ENCODE measurements around the gene LTB4R2.
A peak's percentile ranks its signal among the peaks of the same experiment; 100 is the strongest.

Gene LTB4R2

DNA sequence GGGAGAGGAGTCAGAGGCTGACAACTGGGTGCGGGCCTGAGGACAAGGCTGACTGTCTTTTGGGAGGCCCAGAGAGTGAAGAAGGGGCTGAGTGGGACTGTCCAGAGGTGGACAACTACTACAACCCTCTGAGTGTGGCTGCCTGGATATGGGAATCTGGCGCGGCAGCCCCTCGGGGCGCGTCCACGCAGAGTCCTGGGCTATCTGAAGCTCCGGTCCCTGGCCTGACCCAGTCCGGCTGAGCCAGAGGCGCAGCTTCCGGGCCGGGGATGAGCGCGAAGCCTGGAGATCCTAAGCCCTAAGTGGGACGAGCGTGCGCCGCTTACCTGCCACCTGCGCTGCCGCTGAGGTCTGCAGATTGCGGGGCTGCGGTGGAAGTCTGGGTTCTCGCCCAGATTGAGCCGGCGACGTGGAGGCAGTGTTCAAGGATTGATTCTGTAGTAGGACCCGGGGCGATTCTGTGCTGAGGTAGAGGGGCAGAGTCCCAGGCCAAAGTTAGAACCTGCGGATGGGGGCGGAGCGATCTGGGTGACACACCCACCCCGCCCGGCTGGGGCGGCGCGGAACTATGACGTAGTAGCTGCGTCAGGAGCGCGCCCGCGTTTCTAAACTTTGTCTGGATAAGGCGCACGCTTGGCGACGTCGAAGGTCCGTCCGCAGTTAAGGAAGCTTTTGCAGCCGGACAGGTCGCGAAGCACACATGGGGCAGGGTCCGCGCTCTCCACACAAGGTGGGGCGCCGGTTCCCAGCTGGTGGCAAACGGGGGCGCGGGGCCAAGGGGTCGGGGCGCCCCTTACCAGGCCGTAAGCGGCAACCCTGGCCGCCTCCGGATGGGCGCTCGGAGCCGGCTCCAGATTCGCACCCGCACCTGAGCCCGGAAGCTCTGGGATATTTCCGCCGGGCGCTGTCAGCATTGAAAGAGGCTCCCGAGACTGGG is 10.4 kb upstream of the LTB4R2 start, which contains the start of the genes DHRS1 and NOP9:
Gene DHRS1 (minus strand): TSS at position 526 of the 937 bp plus-strand sequence. CDS start 674 bp downstream, outside the sequence.
Gene NOP9 (plus strand): TSS at position 596 of the 937 bp plus-strand sequence. CDS start 105 bp downstream, at position 701.
- DNase-seq: peak; percentile 78

GRCh38 chr14:24300326-24300980 is 9.5 kb upstream of the LTB4R2 start:
- DNase-seq: no peak

DNA sequence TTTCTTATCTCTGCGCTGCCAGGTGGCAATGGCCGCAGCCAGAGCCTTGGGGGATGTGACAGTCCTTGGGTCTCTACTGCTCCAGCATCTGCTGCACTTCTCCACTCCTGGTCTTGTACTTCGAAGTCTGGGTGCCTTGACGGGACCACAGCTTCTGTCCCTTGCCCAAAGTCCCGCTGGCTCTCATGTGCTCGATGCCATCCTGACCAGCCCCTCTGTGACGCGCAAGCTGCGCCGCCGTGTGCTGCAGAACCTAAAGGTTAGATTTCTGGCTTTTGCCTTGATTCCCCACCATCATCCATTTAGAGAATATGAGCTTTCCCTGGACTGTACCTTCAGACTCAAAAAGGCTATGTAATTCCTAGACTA is 5.9 kb upstream of the LTB4R2 start:
- DNase-seq: no peak

GRCh38 chr14:24307156-24307574 is 2.8 kb upstream of the LTB4R2 start:
- no peak for DNase-seq

DNA sequence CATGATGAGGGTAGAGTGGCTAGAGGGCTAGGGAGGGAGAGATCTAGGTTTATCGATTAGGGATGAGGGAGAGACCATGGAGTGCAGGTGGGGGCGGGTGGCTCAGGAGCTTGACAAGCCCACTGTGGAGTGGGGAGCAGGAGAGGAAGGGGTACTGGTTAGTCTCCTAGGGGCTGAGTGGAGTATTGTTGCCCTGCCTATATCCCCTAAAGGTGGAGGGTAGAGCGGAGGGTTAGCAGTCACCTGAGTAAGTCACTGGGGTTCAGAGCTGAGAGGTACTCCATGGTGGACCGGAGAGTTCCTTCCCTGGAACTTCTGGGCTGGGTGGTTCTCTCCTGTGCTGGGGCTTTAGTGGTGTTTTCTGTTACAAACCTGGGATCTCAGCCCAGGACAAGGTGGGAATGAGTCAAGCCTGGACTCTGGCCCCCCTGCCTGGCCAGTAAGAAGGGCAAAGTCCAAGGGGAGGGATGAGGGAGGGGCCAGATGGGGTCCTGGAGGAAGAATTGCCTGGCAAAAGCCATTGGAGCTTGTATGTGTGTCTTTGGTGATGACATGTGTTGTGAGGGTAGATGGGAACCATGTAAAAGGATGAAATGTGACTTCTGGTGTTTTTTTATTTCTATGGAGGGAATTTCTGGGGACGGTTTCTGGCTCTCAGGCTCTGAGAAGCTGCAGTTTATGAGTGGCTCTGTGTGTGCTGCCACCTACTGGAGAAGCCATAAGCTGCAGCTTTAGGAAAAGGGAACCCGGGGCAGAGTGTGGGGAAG is 2.2 kb upstream of the LTB4R2 start, which contains the start of gene CIDEB:
Gene CIDEB (minus strand): TSS at position 403 of the 767 bp plus-strand sequence. CDS start 119 bp downstream, at position 284.
- DNase-seq: peak; percentile 37

DNA sequence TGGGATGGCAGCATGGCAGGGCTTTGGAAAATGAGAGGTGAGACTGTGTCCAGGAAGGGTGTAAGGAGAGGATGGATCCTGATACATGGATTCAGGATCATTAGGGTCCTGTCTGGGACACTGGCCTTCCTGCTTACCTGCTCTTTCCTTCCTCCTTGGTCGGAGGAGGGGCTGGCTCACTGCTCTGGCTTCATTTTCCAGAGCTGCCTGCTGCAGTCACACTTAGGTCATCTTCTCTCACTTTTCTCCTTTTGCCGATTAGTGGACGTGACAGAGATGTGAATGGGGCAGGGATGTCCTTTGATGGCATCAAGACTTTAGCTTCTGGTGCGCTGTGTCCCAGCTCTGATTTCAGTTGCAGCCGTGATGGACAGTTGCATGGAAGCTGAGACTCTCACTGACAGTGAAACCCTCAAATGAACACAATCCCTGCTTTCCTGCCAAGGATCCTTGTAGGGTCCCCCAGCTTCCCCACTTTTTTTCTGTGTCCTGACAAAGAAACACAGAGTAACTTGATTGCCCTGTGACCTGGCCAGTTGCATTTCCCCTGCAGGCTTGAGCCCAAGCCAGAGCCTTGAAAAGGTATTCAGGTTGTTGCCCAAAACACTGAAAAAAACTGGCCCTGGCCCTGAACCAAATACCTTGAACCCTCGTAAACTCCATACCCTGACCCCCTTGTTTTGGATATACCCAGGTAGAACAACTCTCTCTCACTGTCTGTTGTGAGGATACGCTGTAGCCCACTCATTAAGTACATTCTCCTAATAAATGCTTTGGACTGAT is 1.4 kb upstream of the LTB4R2 start:
- DNase-seq: no peak

DNA sequence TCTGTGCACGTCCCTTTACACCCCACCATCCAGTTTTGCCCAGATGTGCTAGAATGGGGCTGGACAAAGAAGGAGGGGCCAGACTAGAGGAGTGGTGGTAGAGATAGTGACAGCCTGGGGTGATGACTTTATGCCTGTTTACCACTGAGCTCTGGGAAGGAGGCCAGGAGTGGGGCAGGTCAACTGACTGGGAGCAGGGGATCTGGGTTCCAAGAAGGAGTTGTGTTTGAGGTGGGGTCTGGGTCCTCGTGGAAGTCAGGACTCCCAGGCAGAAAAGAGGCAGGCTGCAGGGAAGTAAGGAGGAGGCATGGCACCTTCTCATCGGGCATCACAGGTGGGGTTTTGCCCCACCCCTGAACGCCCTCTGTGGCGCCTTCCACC is 315 bp downstream of the LTB4R2 start:
- DNase-seq: no peak

GRCh38 chr14:24310646-24311604 is 985 bp downstream of the LTB4R2 start, which contains the start of gene LTB4R:
Gene LTB4R, plus strand, starts transcription at chr14:24311502. Its CDS starts 4,150 bp downstream, at chr14:24315652.
- no peak for DNase-seq

GRCh38 chr14:24311837-24312615 is 2.1 kb downstream of the LTB4R2 start:
- DNase-seq: no peak

- no peak for DNase-seq
These were observed 3.0 kb downstream of the LTB4R2 start for GRCh38 chr14:24312736-24313507.

- no peak for DNase-seq
These were observed 4.0 kb downstream of the LTB4R2 start for GRCh38 chr14:24313913-24314312.

DNA sequence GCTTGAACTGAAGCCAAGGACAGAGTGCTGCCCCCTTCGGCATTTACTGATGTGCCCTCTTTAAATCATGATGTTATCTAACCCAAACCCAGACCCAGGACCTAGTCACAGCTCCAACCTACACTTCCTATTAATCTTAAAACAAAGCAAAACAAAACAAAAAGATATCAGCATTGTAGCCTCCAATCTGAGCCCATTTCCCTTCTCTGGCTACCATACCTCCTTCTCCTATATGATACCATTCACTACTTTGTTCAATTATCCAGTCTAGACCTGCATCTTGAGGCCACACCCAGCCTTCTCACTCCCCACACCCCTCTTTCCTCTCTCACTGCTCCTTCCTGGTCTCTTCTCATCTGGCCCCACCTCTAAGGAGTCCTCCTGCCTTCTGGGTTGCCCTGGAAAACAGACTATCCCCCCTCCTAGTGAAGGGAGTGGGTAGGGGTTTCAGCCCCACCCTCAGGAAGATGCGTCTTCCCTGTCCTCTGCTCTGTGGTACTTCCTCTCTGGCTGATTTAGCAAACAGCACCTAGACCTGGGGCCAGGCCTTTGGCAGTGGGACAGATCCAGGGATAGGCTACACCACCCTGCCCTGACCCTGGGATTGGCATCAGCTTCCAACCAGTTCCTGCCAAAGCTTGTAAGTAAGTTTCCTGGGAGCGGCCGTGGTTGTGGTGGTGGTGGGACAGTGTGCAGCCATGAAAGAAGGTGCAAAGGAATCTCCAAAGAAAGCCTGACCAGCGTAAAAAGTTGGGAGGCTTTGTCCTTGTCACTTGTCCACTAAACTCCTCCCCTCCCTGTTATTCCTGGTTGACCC is 4.6 kb downstream of the LTB4R2 start:
- DNase-seq: no peak

DNA sequence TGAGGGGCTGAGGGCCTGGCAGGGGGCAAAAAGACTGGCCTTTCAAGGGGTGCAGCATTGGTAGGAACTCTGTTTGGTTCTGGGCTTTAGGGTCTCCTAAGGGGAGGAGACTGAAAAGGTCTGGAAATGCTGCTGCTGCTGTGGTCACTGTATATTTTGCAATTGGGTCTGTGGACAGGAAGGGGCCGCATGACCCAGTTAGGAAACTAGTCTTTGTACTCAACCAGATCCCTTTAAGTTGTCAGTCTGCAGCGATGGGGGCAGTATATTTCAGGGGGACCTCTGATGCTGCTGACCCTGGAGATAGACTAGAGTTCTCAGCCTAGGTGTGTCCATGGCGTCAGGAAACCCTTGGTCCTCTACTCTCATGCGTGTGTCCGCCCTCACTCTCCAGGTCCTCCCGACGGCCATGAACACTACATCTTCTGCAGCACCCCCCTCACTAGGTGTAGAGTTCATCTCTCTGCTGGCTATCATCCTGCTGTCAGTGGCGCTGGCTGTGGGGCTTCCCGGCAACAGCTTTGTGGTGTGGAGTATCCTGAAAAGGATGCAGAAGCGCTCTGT is 5.4 kb downstream of the LTB4R2 start:
- no peak for DNase-seq

- no peak for DNase-seq
These were observed 6.1 kb downstream of the LTB4R2 start for GRCh38 chr14:24315807-24316596.

DNA sequence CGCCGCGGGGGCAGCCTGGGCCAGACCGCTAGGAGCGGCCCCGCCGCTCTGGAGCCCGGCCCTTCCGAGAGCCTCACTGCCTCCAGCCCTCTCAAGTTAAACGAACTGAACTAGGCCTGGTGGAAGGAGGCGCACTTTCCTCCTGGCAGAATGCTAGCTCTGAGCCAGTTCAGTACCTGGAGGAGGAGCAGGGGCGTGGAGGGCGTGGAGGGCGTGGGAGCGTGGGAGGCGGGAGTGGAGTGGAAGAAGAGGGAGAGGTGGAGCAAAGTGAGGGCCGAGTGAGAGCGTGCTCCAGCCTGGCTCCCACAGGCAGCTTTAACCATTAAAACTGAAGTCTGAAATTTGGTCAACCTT is 6.6 kb downstream of the LTB4R2 start:
- DNase-seq: no peak

GRCh38 chr14:24317141-24317928 is 7.4 kb downstream of the LTB4R2 start:
- DNase-seq: no peak
